Cardiac fibroblast (primary cell): Measurements from ENCODE around the gene MTF2.
A peak's percentile ranks its signal among the peaks of the same experiment; 100 is the strongest.
"Not testable (repeated sequence)": the region's sequence is repeated elsewhere in the genome, so short reads cannot be mapped to it uniquely, and the experiment has no call there.

ENCODE experiments used
- DNase-seq, 2 donors: peaks; one replicate each; pipeline versions ENCODE4 v3.0.0 to v3.0.0-alpha.2; 2010; ENCODE audit warnings: low read depth in 2 of 2
- H3K4me3 ChIP-seq, 2 donors: replicated peaks in 1 of 2; 1 replicate in 1 of 2; 2 replicates in 1 of 2; pipeline ENCODE4 v1.5.1; 2011; ENCODE audit warnings: low read depth in 2 of 2, low read length in 2 of 2, mild to moderate bottlenecking in 2 of 2, moderate library complexity in 1 of 2
- TF ChIP-seq, protein P1 (sequence below): IDR thresholded peaks from one replicate; pipeline ENCODE4 v1.5.1; 2011; ENCODE audit warnings: low read depth, mild to moderate bottlenecking, low read length, inconsistent platforms

Gene MTF2

DNA sequence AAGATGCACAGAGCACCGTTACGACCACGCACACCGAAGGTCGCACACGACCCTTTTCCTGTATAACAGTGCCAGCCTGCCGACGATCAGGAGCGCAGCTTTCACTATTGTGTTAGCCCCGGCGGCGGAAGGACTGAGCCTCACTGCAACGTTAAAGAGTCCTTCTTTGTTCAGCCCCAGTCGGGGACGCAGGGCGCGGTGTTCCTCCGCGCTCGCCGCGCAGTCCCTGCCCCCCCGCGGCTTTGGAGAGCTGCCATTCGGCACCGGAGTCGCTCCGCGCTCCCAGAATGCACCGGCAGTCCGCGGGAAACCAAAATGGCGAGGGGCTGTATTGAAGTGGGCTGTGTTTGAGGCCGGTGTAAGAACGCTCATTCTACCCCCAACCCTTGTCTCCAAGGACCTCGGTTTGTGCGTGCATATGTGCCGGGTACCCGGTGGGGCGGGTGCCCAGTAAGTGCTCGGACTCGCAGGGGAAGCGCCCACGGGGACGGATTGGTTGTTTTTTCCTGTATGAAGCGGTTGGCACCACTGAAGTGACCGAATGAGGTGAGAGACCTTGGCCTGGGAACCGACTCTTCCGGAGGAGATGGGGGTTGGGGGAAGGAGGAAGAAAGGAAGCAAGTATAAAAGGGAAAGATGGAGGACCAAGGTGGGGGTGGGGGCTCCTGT, at the start of gene MTF2:
Gene MTF2 (plus strand): TSS at position 298 of the 669 bp plus-strand sequence. CDS start 244 bp downstream, at position 542.
- TF ChIP-seq, protein P1, sequence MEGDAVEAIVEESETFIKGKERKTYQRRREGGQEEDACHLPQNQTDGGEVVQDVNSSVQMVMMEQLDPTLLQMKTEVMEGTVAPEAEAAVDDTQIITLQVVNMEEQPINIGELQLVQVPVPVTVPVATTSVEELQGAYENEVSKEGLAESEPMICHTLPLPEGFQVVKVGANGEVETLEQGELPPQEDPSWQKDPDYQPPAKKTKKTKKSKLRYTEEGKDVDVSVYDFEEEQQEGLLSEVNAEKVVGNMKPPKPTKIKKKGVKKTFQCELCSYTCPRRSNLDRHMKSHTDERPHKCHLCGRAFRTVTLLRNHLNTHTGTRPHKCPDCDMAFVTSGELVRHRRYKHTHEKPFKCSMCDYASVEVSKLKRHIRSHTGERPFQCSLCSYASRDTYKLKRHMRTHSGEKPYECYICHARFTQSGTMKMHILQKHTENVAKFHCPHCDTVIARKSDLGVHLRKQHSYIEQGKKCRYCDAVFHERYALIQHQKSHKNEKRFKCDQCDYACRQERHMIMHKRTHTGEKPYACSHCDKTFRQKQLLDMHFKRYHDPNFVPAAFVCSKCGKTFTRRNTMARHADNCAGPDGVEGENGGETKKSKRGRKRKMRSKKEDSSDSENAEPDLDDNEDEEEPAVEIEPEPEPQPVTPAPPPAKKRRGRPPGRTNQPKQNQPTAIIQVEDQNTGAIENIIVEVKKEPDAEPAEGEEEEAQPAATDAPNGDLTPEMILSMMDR: no peak
- peak; percentile 97 to 99 for DNase-seq
- peak within 1 kb of the TSS; percentile 91 to 95 for H3K4me3 ChIP-seq

DNA sequence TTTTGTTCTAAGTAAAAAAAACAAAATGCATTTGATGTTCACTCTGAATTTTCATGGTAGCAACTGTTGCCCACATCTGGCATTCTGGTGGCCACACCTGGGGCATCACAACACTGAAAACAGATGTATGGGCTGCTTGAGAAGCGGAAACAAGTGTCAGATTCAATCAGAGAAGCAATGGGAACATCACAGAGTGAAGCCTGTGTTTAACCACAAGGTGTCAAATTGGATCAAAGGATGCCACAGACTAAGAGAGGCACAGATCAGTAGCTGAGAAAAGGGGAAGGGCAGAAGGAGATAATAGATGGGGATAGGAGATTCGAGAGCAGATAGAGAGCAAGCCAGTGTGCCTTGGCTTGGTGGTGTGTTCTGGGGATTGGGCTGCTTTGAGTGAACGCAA, 49.8 kb upstream of the MTF2 start:
- DNase-seq: no peak
- TF ChIP-seq, protein P1: no peak
- no peak overlapping the region for H3K4me3 ChIP-seq

DNA sequence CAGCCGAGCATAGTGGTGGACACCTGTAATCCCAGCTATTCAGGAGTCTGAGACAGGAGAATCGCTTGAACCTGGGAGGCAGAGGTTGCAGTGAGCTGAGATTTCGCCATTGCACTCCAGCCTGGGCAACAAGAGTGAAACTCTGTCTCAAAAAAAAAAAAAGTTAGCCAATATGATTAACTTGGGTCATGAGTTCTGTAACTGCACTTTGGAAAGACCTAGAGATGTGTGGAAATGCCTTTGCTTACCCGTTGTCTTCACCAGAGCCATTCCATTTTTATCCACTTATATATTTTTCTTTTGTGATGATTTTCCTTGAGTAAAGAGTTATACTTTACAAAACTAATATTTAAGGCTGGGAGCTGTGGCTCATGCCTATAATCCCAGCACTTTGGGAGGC, 48.9 kb upstream of the MTF2 start:
- not testable (repeated sequence) for DNase-seq, H3K4me3 ChIP-seq

DNA sequence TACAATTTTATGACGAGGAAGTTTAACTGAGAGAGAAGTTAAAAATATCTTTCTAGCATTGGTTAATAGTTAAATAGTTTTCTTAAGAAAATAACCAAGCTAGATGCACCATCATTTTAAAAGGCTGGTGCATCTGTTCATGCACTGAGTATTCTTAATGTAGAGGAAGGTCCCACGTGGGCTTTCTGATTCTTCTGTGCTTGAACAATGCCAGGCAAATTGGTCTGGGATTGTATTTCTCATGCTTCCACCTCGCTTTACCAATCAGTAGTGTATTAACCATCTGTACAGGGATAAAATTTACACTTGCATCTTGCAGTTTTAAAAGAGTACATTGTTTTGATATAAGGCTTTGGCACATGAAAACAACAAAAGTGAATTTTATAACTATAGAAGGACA, 47.4 kb upstream of the MTF2 start:
- no peak overlapping the region for H3K4me3 ChIP-seq
- DNase-seq: no peak
- TF ChIP-seq, protein P1: no peak

DNA sequence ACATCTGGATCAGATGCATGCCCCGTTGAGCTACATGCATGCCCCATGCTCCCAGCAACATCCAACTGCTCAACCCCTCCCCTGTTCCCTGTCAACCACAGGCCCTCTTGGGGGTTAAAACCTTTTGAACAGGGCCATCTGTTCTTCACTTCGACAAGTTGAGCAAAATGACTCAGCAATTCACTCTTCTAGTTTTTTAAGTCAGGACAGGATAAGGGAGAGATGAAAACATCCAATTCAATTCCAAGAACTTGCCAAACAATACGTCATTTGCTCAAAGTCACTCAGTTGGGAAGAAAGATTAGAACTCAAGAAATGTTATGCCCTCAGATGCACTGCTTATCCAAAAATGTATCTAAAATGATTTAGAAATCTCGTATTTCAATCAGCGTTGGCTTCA, 46.1 kb upstream of the MTF2 start:
- TF ChIP-seq, protein P1: no peak
- peak; percentile 17 to 63 for DNase-seq
- H3K4me3 ChIP-seq: no peak overlapping the region

DNA sequence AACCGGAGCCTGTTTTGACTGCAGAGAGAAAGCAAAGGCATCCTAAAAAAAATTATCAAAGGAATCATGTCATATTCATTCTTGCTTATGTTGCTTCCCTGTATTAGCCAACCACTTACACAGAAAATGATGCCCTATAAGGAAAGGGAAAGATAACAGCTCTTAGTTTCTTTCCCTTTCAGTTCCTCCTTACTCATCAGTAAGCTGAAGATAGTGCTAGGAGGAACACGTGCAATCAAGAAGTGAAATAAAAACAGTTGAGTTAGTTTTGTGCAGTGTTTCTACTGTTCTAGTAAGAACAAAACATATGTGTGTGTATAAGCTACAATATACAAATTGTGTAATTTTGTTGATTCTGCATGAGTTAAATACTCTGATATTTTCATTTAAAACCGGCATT, 45.3 kb upstream of the MTF2 start:
- DNase-seq: peak in 1 of 2 donors; percentile 38
- H3K4me3 ChIP-seq: no peak overlapping the region
- TF ChIP-seq, protein P1: no peak

DNA sequence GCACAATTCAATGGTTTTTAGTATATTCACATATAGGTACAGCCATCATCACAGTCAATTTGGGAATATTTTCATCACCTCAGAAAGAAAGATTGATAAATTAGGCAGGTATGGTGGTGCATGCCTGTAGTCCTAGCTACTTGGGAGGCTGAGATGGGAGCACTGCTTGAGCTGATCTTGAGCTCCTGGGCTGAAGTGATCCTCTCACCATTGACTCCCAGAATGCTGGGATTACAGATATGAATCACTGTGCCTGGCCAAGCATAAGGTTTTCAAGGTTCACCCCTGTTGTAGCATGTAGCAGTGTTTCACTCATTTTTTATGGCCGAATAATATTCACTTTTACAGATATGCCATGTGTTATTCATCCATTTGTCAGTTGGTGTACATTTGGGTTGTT, 44.7 kb upstream of the MTF2 start:
- TF ChIP-seq, protein P1: no peak
- no peak for DNase-seq
- H3K4me3 ChIP-seq: no peak overlapping the region
